IMR-90 (cell line): ENCODE measurements around the gene SURF4. TPM values are rescaled to one million over a fixed set of nuclear protein-coding genes. Genes with fewer than 3 reads are reported as not detected.
"Not testable (repeated sequence)": the region's sequence is repeated elsewhere in the genome, so short reads cannot be mapped to it uniquely, and the experiment has no call there.

Experiments
- ATAC-seq: fragments of 200-7000 bp; cut with Tn5 transposase; 2 replicates; pipeline ENCODE4 v1.9.1; 2020; ENCODE audit warnings: low read depth, mild to moderate bottlenecking, moderate library complexity
- BruUV-seq: library from RNA; stranded (reverse); fragments of 400-500 nt; replicated peaks from 2 replicates; lab custom pipeline; 2021; lab: Mats Ljungman, UMichigan
- CTCF ChIA-PET: fragments of 300-600 bp; formaldehyde crosslinking; extraction: SDS; loops from one replicate; lab custom pipeline; 2021; ENCODE audit warnings: antibody characterized with exemption; lab: Yijun Ruan, JAX
- POLR2A ChIA-PET: fragments of 300-600 bp; sonication (Branson Sonifier 250); formaldehyde crosslinking; loops from one replicate; lab custom pipeline; 2022; ENCODE audit warnings: antibody characterized with exemption; ENCODE audit not compliant: unreplicated experiment; lab: Charles Lee
- DNase-seq: peaks from one replicate; pipeline ENCODE4 v3.0.0; 2013
- H2AFZ ChIP-seq: replicated peaks from 2 replicates; pipeline ENCODE3; 2013; ENCODE audit warnings: low read length, mild to moderate bottlenecking; ENCODE audit not compliant: poor library complexity
- H2AK5ac ChIP-seq: 2 replicates; pipeline ENCODE4 v1.6.1; 2013; ENCODE audit warnings: low read depth, low read length, inconsistent platforms
- H2AK9ac ChIP-seq: replicated peaks from 2 replicates; pipeline ENCODE3; 2013; ENCODE audit warnings: mild to moderate bottlenecking, low read depth, low read length, moderate library complexity; ENCODE audit not compliant: poor library complexity
- H2BK120ac ChIP-seq: 2 replicates; pipeline ENCODE4 v1.6.1; 2013; ENCODE audit warnings: low read depth, low read length, inconsistent platforms
- H2BK15ac ChIP-seq: 3 replicates; pipeline ENCODE4 v1.6.1; 2013; ENCODE audit warnings: low read depth, low read length, inconsistent platforms
- H2BK20ac ChIP-seq: 2 replicates; pipeline ENCODE4 v1.6.1; 2013; ENCODE audit warnings: low read depth, mild to moderate bottlenecking, inconsistent platforms, low read length, moderate library complexity
- H2BK5ac ChIP-seq: 2 replicates; pipeline ENCODE4 v1.6.1; 2013; ENCODE audit warnings: mild to moderate bottlenecking, low read depth, low read length, inconsistent platforms; ENCODE audit not compliant: poor library complexity, severe bottlenecking
- H3K14ac ChIP-seq: replicated peaks from 2 replicates; pipeline ENCODE4 v1.6.1; 2013; ENCODE audit warnings: low read depth, low read length, inconsistent platforms
- H3K18ac ChIP-seq: 2 replicates; pipeline ENCODE4 v1.6.1; 2013; ENCODE audit warnings: low read depth, low read length, control low read depth
- H3K23ac ChIP-seq: 2 replicates; pipeline ENCODE4 v1.6.1; 2013; ENCODE audit warnings: low read depth, low read length, inconsistent platforms
- H3K27ac ChIP-seq: 2 replicates; pipeline ENCODE4 v1.5.1; 2013; ENCODE audit warnings: mild to moderate bottlenecking, control low read depth, low read length; ENCODE audit not compliant: insufficient read depth
- H3K27me3 ChIP-seq: 2 replicates; pipeline ENCODE4 v1.6.1; 2013; ENCODE audit warnings: low read length; ENCODE audit not compliant: control insufficient read depth, insufficient read depth
- H3K36me3 ChIP-seq: 2 replicates; pipeline ENCODE4 v1.6.1; 2013; ENCODE audit warnings: low read length, mixed read lengths; ENCODE audit not compliant: control insufficient read depth, insufficient read depth
- H3K4ac ChIP-seq: 2 replicates; pipeline ENCODE4 v1.6.1; 2013; ENCODE audit warnings: low read depth, low read length, inconsistent platforms
- H3K4me1 ChIP-seq: 2 replicates; pipeline ENCODE4 v1.6.1; 2013; ENCODE audit warnings: low read length, mixed read lengths; ENCODE audit not compliant: control insufficient read depth, insufficient read depth
- H3K4me2 ChIP-seq: 2 replicates; pipeline ENCODE4 v1.6.1; 2013; ENCODE audit warnings: low read depth, mild to moderate bottlenecking, control low read depth, low read length, moderate library complexity
- H3K4me3 ChIP-seq: 2 replicates; pipeline ENCODE4 v1.5.1; 2013; ENCODE audit warnings: low read depth, mild to moderate bottlenecking, control low read depth, low read length, moderate library complexity; ENCODE audit not compliant: insufficient read depth
- H3K56ac ChIP-seq: 2 replicates; pipeline ENCODE4 v1.6.1; 2013; ENCODE audit warnings: low read length, inconsistent platforms; ENCODE audit not compliant: insufficient read depth; ENCODE audit errors: extremely low read depth
- H3K79me1 ChIP-seq, 2 experiments: 2 replicates each; pipeline ENCODE4 v1.6.1; 2013; ENCODE audit warnings: low read length in 2 of 2, inconsistent platforms in 1 of 2, low read depth in 1 of 2
- H3K9ac ChIP-seq: 2 replicates; pipeline ENCODE4 v1.6.1; 2013; ENCODE audit warnings: low read depth, low read length, control low read depth
- H3K9me1 ChIP-seq: 2 replicates; pipeline ENCODE4 v1.6.1; 2013; ENCODE audit warnings: low read length, inconsistent platforms; ENCODE audit not compliant: insufficient read depth
- H3K9me3 ChIP-seq: 2 replicates; pipeline ENCODE4 v1.6.1; 2013; ENCODE audit warnings: low read length; ENCODE audit not compliant: control insufficient read depth, insufficient read depth
- H4K20me1 ChIP-seq: 2 replicates; pipeline ENCODE4 v1.6.1; 2013; ENCODE audit warnings: low read length, inconsistent platforms; ENCODE audit not compliant: insufficient read depth
- H4K5ac ChIP-seq: 2 replicates; pipeline ENCODE4 v1.6.1; 2013; ENCODE audit warnings: mild to moderate bottlenecking, low read depth, low read length, control low read depth
- H4K8ac ChIP-seq, 2 experiments: 2 replicates each; pipeline ENCODE4 v1.6.1; 2013; ENCODE audit warnings: low read depth in 2 of 2, low read length in 2 of 2, control low read depth in 1 of 2, inconsistent platforms in 1 of 2
- H4K91ac ChIP-seq: 2 replicates; pipeline ENCODE4 v1.6.1; 2013; ENCODE audit warnings: low read depth, low read length, inconsistent platforms; ENCODE audit not compliant: insufficient read depth
- WGBS, 2 experiments: methylation state at CpG; one replicate each; pipeline versions ENCODE4 v1.1.5 to v1.1.7; 2013; ENCODE audit warnings: missing lambda C conversion rate in 2 of 2; ENCODE audit not compliant: insufficient read length in 1 of 2; ENCODE audit errors: extremely low coverage in 2 of 2; 5-methylcytosine and 5-hydroxymethylcytosine counted together
- dilution Hi-C: fragments of 300-500 bp; cut with HindIII; formaldehyde crosslinking; loops from one replicate; pipeline ENCODE4 v1.14.3; 2018; ENCODE audit warnings: low sequenced_read_pairs; ENCODE audit not compliant: unreplicated experiment
- in situ Hi-C: fragments of 300-500 bp; cut with MboI; formaldehyde crosslinking; loops from 3 replicates; pipeline ENCODE4 v1.14.3; 2019; ENCODE audit warnings: low sequenced_read_pairs, inconsistent platforms, mixed read lengths
- intact Hi-C: fragments of 100-400 bp; cut with micrococcal nuclease; formaldehyde crosslinking; loops from 2 replicates; pipeline ENCODE4 v1.10.0; 2022
- polyA plus RNA-seq, 3 experiments: library from polyadenylated mRNA; depleted of rRNA; stranded (reverse); fragments of >200 nt; gene quantifications; 2 replicates each; pipeline ENCODE4 v1.2.3, GENCODE V29; 2012; ENCODE audit warnings: low replicate concordance in 1 of 3
- total RNA-seq: library from RNA; depleted of rRNA; stranded (reverse); fragments of >200 nt; gene quantifications from 2 replicates; pipeline ENCODE4 v1.2.3, GENCODE V29; 2012

SURF4 gene
- total and polyA plus RNA-seq, 2 of the 4 experiments (the other 2 are of a cell fraction) = 307 to 532 TPM

DNA sequence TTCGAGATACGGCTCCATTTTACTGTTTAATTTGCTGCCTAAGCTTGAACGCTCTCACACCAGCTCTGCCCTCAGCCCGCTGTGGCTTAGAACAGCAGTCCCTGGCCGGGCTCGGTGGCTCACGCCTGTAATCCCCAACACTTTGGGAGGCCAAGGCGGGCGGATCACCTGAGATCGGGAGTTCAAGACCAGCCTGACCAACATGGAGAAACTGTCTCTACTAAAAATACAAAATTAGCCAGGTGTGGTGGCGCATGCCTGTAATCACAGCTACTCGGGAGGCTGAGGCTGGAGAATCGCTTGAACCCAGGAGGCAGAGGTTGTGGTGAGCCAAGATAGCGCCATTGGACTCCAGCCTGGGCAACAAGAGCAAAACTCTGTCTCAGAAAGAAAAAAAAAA is 1.4 kb upstream of the SURF4 start:
- POLR2A ChIA-PET = not testable (repeated sequence)

More for the DNA sequence above, 1.4 kb upstream of the SURF4 start:
- H3K27ac ChIP-seq, H3K36me3 ChIP-seq, H3K23ac ChIP-seq, H3K4me3 ChIP-seq, BruUV-seq, H4K91ac ChIP-seq, H3K9me3 ChIP-seq, H4K5ac ChIP-seq, dilution Hi-C loops, H3K9me1 ChIP-seq, H3K4ac ChIP-seq, intact Hi-C loops, H2BK20ac ChIP-seq, H3K9ac ChIP-seq, H2AK5ac ChIP-seq, H3K56ac ChIP-seq, in situ Hi-C loops, H3K14ac ChIP-seq, H2AFZ ChIP-seq, H2AK9ac ChIP-seq, H3K18ac ChIP-seq, H2BK15ac ChIP-seq, H2BK5ac ChIP-seq, H3K4me1 ChIP-seq, H3K4me2 ChIP-seq, ATAC-seq, H2BK120ac ChIP-seq, H3K27me3 ChIP-seq, H4K8ac ChIP-seq, DNase-seq: not testable (repeated sequence)
- CTCF ChIA-PET = interaction anchor here (0.5 kb wide), 1 partner anchor 290 kb away, joined by 4 read pairs; no protein-coding TSS in a partner anchor
- H4K20me1 ChIP-seq = peaks cover 30% of the 10 kb centered on the region
- peaks cover 0 to 14% of the 10 kb centered on the region in 2 experiments; a peak in 2 of 4 replicates for H3K79me1 ChIP-seq
- 99% methylated on average over 6 of the region's 14 CpGs; no CpG with 5 or more reads in 1 of the 2 experiments for WGBS, 2 experiments
